ENCODE measurements around the gene DAAM2. TPM values are rescaled to one million over a fixed set of nuclear protein-coding genes. Genes with fewer than 3 reads are reported as not detected.

Gene DAAM2
- total RNA-seq, 2 experiments from 2014 or later, result not detected

DNA sequence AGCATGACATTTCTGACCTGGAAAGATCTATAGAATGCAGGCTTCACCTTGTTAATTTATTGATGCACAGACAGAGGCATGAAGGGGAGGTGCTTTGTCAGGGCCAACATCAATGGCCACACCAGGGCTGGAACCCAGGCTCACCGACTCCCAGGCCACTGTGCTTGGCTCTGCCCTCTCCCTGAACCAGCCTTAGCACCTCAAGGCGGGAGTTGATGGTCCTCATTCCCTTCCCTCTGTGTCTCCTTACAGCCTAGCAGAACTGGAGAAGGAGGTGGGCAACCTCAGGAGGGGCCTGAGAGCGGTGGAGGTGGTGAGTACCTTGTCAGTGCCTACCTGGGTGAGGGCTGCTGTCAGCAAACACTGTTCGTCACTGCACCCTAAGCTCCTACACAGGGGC, 106.4 kb downstream of the DAAM2 start:
- DNase-seq (no peak), ATAC-seq (ENCODE audit: poor library complexity) (no peak)
- CTCF ChIA-PET, result no interaction called here
- H3K4me3 ChIP-seq (ENCODE audit: low read length), result no peak overlapping the region
- Mint-ChIP-seq H3K36me3 (ENCODE audit: low read depth) (no peaks in the 10 kb centered on the region), H3K9me3 (no peaks in the 10 kb centered on the region), H3K4me3 (no peak overlapping the region), H3K27me3 (peaks cover 10% of the 10 kb centered on the region), H3K4me1 (ENCODE audit: low read depth) (no peaks in the 10 kb centered on the region), H3K27ac (no peak overlapping the region)
- POLR2A ChIA-PET, result no interaction called here
- H3K27me3 ChIP-seq (ENCODE audit: control insufficient read depth in 1 of 2, insufficient read depth in 2 of 2, low read length in 2 of 2), result peaks cover 0 to 2% of the 10 kb centered on the region in 2 experiments
- no peak overlapping the region for H3K27ac ChIP-seq (ENCODE audit: low read depth in 1 of 2, low read length in 2 of 2)
- H3K36me3 ChIP-seq (ENCODE audit: insufficient read depth, low read length), result no peaks in the 10 kb centered on the region
- peaks cover 0 to 8% of the 10 kb centered on the region in 2 experiments for H3K9me3 ChIP-seq (ENCODE audit: control insufficient read depth in 1 of 2, insufficient read depth in 1 of 2, low read length in 2 of 2)
- H3K4me1 ChIP-seq (ENCODE audit: insufficient read depth, low read length), result no peaks in the 10 kb centered on the region
- TF ChIP-seq CTCF (IDR thresholded peaks at IDR 0.05), result no peak
- intact Hi-C loops (cut with DNase I, micrococcal nuclease), result no loop called here

DNA sequence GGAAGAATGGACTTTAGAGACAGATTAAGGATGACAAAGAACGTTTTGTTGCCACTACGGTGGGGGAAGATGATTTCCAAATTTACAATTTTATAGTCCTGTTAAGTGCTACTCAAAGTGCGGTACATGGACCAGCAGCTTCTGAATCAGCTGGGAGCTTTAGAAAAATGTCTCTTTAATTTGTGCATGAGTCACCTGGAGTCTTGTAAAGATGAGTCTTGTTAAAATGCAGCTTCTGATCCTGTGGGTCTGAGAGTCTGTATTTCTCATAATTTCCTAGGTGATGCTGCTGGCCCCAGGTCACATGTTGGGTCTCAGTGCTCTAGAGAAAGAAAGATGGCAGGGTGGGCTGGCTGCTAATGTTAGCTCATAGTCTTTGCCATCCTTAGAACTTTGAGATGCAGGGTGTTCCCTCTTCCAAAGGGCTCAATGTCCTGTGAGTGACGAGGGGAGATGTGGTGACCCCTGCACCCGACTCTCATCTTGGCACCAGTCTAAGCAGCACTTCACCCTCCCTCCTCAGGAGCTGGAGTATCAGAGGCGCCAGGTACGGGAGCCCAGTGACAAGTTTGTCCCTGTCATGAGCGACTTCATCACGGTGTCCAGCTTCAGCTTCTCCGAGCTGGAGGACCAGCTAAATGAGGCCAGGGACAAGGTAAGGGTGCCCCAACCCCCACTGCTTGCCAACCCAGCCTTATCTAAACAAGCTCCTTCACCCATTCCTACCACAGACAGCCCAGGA, 107.5 kb downstream of the DAAM2 start:
- no peaks in the 10 kb centered on the region for H3K9me3 Mint-ChIP-seq
- H3K4me3 Mint-ChIP-seq, result no peak overlapping the region
- Histone ChIP-seq H3K4me1 (ENCODE audit: insufficient read depth, low read length) (no peaks in the 10 kb centered on the region), H3K4me3 (ENCODE audit: low read length) (no peak overlapping the region), H3K9me3 (ENCODE audit: control insufficient read depth in 1 of 2, insufficient read depth in 1 of 2, low read length in 2 of 2) (peaks cover 0 to 8% of the 10 kb centered on the region in 2 experiments), H3K27ac (ENCODE audit: low read depth in 1 of 2, low read length in 2 of 2) (no peak overlapping the region), H3K36me3 (ENCODE audit: insufficient read depth, low read length) (no peaks in the 10 kb centered on the region), H3K27me3 (ENCODE audit: control insufficient read depth in 1 of 2, insufficient read depth in 2 of 2, low read length in 2 of 2) (peaks cover 0 to 2% of the 10 kb centered on the region in 2 experiments)
- POLR2A ChIA-PET, result no interaction called here
- no peaks in the 10 kb centered on the region for H3K4me1 Mint-ChIP-seq (ENCODE audit: low read depth)
- CTCF ChIA-PET, result no interaction called here
- no peak for TF ChIP-seq CTCF (IDR thresholded peaks at IDR 0.05)
- H3K27ac Mint-ChIP-seq, result no peak overlapping the region
- H3K36me3 Mint-ChIP-seq (ENCODE audit: low read depth), result no peaks in the 10 kb centered on the region
- ATAC-seq (ENCODE audit: poor library complexity), result no peak
- intact Hi-C loops (cut with DNase I, micrococcal nuclease), result no loop called here
- no peak for DNase-seq
- H3K27me3 Mint-ChIP-seq, result peaks cover 10% of the 10 kb centered on the region

DNA sequence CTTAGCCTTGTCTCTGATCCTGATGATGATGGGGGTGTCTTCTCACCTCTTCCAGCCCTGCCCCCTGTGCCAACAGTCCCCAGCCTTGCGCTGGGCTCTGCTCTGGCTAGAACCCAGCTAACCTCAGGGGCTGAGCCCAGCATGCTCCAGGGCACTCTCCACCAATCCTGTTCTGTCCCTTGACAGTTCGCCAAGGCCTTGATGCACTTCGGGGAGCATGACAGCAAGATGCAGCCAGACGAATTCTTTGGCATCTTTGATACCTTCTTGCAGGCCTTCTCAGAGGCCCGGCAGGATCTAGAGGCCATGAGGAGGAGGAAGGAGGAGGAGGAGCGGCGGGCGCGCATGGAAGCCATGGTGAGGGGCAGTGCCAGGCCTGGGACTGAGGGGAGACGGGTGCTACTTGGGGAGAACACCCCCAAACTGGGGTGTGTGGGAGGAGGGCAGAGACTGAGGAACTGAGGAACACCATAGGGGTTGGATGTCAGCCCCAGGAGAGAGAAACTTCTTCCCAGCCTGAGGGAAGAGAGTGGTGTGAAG, 109.0 kb downstream of the DAAM2 start:
- Histone ChIP-seq H3K9me3 (ENCODE audit: control insufficient read depth in 1 of 2, insufficient read depth in 1 of 2, low read length in 2 of 2) (peaks cover 0 to 8% of the 10 kb centered on the region in 2 experiments), H3K4me3 (ENCODE audit: low read length) (no peak overlapping the region), H3K27me3 (ENCODE audit: control insufficient read depth in 1 of 2, insufficient read depth in 2 of 2, low read length in 2 of 2) (peaks cover 0 to 2% of the 10 kb centered on the region in 2 experiments), H3K4me1 (ENCODE audit: insufficient read depth, low read length) (no peaks in the 10 kb centered on the region), H3K27ac (ENCODE audit: low read depth in 1 of 2, low read length in 2 of 2) (no peak overlapping the region), H3K36me3 (ENCODE audit: insufficient read depth, low read length) (no peaks in the 10 kb centered on the region)
- no peak for TF ChIP-seq CTCF (IDR thresholded peaks at IDR 0.05)
- POLR2A ChIA-PET, result no interaction called here
- no peak for ATAC-seq (ENCODE audit: poor library complexity)
- no peaks in the 10 kb centered on the region for H3K36me3 Mint-ChIP-seq (ENCODE audit: low read depth)
- no peaks in the 10 kb centered on the region for H3K4me1 Mint-ChIP-seq (ENCODE audit: low read depth)
- no peaks in the 10 kb centered on the region for H3K9me3 Mint-ChIP-seq
- H3K27ac Mint-ChIP-seq, result no peak overlapping the region
- CTCF ChIA-PET, result no interaction called here
- H3K27me3 Mint-ChIP-seq, result peaks cover 10% of the 10 kb centered on the region
- no peak overlapping the region for H3K4me3 Mint-ChIP-seq
- DNase-seq, result no peak
- intact Hi-C loops (cut with DNase I, micrococcal nuclease), result no loop called here
